H1 (cell line): ENCODE measurements around the gene GRAMD1B. TPM values are rescaled to one million over a fixed set of nuclear protein-coding genes. Genes with fewer than 3 reads are reported as not detected.

Experiments used
- BCL11A ChIP-seq, 2 experiments: IDR thresholded peaks; one replicate each; pipeline ENCODE4 v1.6.1; 2011; ENCODE audit warnings: low read depth in 2 of 2, low read length in 2 of 2, mild to moderate bottlenecking in 2 of 2
- KDM1A ChIP-seq: fragments of 200-600, 300-600 bp; sonication (generic); IDR thresholded peaks from 2 replicates; pipeline ENCODE4 v1.7.1; 2016; ENCODE audit warnings: mild to moderate bottlenecking, low read length, borderline replicate concordance
- MAFK ChIP-seq: IDR thresholded peaks from 2 replicates; pipeline ENCODE4 v1.6.1; 2012; ENCODE audit warnings: low read depth, mild to moderate bottlenecking, improper control_type of control experiment, low read length
- SUZ12 ChIP-seq: fragments of 200-600 bp; sonication (generic); IDR thresholded peaks from 2 replicates; pipeline ENCODE4 v1.6.1; 2012; ENCODE audit warnings: mild to moderate bottlenecking, inconsistent platforms, low read length, moderate library complexity, mixed read lengths
- polyA plus RNA-seq, 7 experiments: library from polyadenylated mRNA; depleted of rRNA in 3 of 7; stranded (reverse) in 5 of 7; unstranded in 2 of 7; fragments of >200 nt in 5 of 7; fragments of 200-250 nt in 2 of 7; gene quantifications; 1 replicate in 5 of 7; 2 replicates in 1 of 7; 4 replicates in 1 of 7; pipeline versions ENCODE4 v1.2.1 to v1.2.3, GENCODE V29; 2011 to 2013; ENCODE audit warnings: missing spikeins in 2 of 7, mixed read lengths in 2 of 7
- total RNA-seq: library from RNA; stranded (reverse); fragmentation: NEBNext Ultra II Directional; extraction: Animal tissue kit (Norgen Biotek cat#: 25700); gene quantifications from 2 replicates; pipeline ENCODE4 v1.2.1, GENCODE V29; 2021
- TF ChIP-seq, protein P1 (sequence below): IDR thresholded peaks from 2 replicates; pipeline ENCODE4 v1.6.1; 2011; ENCODE audit warnings: low read length, improper control_type of control experiment
- TF ChIP-seq, protein P2 (sequence below): IDR thresholded peaks from 2 replicates; pipeline ENCODE4 v1.6.1; 2012; ENCODE audit warnings: inconsistent platforms
- TF ChIP-seq, protein P3 (sequence below), 3 experiments: IDR thresholded peaks; 1 replicate in 2 of 3; 2 replicates in 1 of 3; pipeline versions ENCODE4 v1.5.1 to v1.6.1; 2011; ENCODE audit warnings: low read length in 3 of 3, mild to moderate bottlenecking in 3 of 3, inconsistent platforms in 2 of 3, low read depth in 1 of 3, moderate library complexity in 1 of 3; ENCODE audit not compliant: insufficient read depth in 1 of 3; ENCODE audit errors: control extremely low read depth in 1 of 3

GRAMD1B gene
- total and polyA plus RNA-seq, 2 of the 8 experiments (the other 6 are each of a cell fraction or from before 2014, with no cell fraction given): 10.1 to 21.2 TPM

DNA sequence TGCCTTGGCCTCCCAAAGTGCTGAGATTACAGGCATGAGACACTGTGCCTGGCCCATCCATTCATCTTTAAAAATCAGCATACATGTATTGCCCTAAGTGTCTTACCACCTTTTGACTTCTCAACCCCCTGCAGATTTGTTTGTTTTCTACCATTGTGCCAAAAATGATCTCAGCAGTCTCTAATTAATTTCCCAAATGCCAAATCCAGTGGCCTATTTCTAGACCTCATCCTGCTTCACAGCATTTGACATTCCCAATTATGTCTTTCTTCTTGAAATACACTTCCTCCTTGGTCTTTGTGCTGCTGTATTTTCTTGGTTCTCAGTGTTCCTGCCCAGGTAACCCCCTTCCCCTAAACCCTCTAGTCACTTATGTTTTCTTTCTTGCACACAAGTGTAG, 46.0 kb upstream of the GRAMD1B start (continued):
- TF ChIP-seq, protein P1, sequence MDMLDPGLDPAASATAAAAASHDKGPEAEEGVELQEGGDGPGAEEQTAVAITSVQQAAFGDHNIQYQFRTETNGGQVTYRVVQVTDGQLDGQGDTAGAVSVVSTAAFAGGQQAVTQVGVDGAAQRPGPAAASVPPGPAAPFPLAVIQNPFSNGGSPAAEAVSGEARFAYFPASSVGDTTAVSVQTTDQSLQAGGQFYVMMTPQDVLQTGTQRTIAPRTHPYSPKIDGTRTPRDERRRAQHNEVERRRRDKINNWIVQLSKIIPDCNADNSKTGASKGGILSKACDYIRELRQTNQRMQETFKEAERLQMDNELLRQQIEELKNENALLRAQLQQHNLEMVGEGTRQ: no peak
- TF ChIP-seq MAFK (no peak), BCL11A (IDR thresholded peaks at IDR 0.05; ENCODE audit: low read depth in 2 of 2, low read length in 2 of 2) (no peak), KDM1A (no peak), SUZ12 (no peak)
- TF ChIP-seq, protein P2, sequence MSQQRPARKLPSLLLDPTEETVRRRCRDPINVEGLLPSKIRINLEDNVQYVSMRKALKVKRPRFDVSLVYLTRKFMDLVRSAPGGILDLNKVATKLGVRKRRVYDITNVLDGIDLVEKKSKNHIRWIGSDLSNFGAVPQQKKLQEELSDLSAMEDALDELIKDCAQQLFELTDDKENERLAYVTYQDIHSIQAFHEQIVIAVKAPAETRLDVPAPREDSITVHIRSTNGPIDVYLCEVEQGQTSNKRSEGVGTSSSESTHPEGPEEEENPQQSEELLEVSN: no peak
- TF ChIP-seq, protein P3, sequence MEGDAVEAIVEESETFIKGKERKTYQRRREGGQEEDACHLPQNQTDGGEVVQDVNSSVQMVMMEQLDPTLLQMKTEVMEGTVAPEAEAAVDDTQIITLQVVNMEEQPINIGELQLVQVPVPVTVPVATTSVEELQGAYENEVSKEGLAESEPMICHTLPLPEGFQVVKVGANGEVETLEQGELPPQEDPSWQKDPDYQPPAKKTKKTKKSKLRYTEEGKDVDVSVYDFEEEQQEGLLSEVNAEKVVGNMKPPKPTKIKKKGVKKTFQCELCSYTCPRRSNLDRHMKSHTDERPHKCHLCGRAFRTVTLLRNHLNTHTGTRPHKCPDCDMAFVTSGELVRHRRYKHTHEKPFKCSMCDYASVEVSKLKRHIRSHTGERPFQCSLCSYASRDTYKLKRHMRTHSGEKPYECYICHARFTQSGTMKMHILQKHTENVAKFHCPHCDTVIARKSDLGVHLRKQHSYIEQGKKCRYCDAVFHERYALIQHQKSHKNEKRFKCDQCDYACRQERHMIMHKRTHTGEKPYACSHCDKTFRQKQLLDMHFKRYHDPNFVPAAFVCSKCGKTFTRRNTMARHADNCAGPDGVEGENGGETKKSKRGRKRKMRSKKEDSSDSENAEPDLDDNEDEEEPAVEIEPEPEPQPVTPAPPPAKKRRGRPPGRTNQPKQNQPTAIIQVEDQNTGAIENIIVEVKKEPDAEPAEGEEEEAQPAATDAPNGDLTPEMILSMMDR (IDR thresholded peaks at IDR 0.05; ENCODE audit: control extremely low read depth in 1 of 3, insufficient read depth in 1 of 3, low read depth in 1 of 3, low read length in 3 of 3): no peak
